Transverse colon (tissue), 4 donors: ENCODE measurements around the gene ADSL.

Source experiments
- EP300 ChIP-seq: sonication (generic); formaldehyde crosslinking; IDR thresholded peaks from one replicate; pipeline ENCODE4 v1.6.1; 2017; ENCODE audit warnings: antibody characterized with exemption, low read depth
- POLR2AphosphoS5 ChIP-seq, 3 donors: sonication (generic); formaldehyde crosslinking; IDR thresholded peaks; one replicate each; pipeline ENCODE4 v1.6.1; 2016; ENCODE audit warnings: antibody characterized with exemption in 3 of 3
- TF ChIP-seq, protein P1 (sequence below), 5 experiments: fragments of 200-600 bp in 3 of 5; fragments of 450-650 bp in 2 of 5; sonication (generic) in 3 of 5; IDR thresholded peaks; 1 replicate in 2 of 5; 2 replicates in 3 of 5; pipeline ENCODE4 v1.5.1; 2016 to 2017; ENCODE audit warnings: antibody characterized with exemption in 5 of 5, inconsistent platforms in 3 of 5, mild to moderate bottlenecking in 2 of 5, moderate library complexity in 1 of 5

DNA sequence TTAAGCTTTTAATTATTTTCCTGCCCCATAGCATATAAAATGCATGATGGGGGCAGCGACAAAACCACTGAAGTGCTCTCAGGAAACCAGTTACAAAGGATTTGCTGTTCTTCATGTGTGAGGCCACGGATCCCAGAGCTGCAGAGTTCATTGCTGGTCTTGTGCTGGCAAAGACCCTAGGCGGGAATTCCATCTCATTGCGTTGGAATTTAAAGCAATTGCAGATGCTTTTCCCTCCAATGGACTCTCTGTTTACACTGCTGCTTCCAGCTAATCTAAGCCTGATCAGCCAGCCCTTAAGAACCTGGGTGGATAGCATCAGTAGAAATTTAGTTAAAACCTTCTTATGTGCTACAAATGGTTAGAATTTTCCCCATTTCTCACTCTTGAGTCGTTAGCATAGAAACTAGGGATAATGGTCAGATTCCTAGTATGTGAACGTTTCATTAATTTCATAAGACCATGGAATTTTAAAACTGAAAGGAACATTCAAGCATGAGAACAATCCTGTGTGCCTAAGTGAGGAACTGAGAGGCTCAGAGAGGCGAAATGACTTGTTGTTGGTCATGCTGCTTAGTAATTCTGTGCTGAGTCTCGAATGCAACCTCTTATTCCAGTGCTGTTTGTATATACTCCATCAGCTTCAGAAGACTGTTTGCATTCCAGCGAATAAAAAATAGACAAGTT, 36.1 kb upstream of the ADSL start:
- no peak for TF ChIP-seq EP300
- TF ChIP-seq, protein P1, sequence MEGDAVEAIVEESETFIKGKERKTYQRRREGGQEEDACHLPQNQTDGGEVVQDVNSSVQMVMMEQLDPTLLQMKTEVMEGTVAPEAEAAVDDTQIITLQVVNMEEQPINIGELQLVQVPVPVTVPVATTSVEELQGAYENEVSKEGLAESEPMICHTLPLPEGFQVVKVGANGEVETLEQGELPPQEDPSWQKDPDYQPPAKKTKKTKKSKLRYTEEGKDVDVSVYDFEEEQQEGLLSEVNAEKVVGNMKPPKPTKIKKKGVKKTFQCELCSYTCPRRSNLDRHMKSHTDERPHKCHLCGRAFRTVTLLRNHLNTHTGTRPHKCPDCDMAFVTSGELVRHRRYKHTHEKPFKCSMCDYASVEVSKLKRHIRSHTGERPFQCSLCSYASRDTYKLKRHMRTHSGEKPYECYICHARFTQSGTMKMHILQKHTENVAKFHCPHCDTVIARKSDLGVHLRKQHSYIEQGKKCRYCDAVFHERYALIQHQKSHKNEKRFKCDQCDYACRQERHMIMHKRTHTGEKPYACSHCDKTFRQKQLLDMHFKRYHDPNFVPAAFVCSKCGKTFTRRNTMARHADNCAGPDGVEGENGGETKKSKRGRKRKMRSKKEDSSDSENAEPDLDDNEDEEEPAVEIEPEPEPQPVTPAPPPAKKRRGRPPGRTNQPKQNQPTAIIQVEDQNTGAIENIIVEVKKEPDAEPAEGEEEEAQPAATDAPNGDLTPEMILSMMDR (IDR thresholded peaks at IDR 0.05) = no peak
- no peak for TF ChIP-seq POLR2AphosphoS5 (IDR thresholded peaks at IDR 0.05)
